K562 (cell line): ENCODE data around the gene CARD14.

Source experiments
- E2F4 ChIP-seq: sonication (generic); formaldehyde crosslinking; IDR thresholded peaks from 2 replicates; pipeline ENCODE4 v1.8.0; 2022; ENCODE audit warnings: mild to moderate bottlenecking, low read depth, missing genetic modification reagents
- JUND ChIP-seq, 2 experiments: IDR thresholded peaks; 2 replicates in 1 of 2; 3 replicates in 1 of 2; pipeline ENCODE4 v1.6.1; 2011; ENCODE audit warnings: borderline replicate concordance in 2 of 2, low read depth in 2 of 2, low read length in 2 of 2, improper control_type of control experiment in 1 of 2, missing biosample characterization in 1 of 2, missing genetic modification characterization in 1 of 2, missing genetic modification reagents in 1 of 2
- REST ChIP-seq, 2 experiments: fragments of 450-650 bp; formaldehyde crosslinking in 1 of 2; IDR thresholded peaks; 2 replicates each; pipeline versions ENCODE4 v1.4.0 to v1.6.1; 2014 to 2020; ENCODE audit warnings: mild to moderate bottlenecking in 2 of 2, borderline replicate concordance in 1 of 2, low read depth in 1 of 2
- ZBTB17 ChIP-seq: fragments of 450-650 bp; formaldehyde crosslinking; IDR thresholded peaks from 2 replicates; pipeline ENCODE4 v1.4.0; 2020; ENCODE audit warnings: mild to moderate bottlenecking
- TF ChIP-seq, protein P1 (sequence below): fragments of 450-650 bp; IDR thresholded peaks from 2 replicates; pipeline ENCODE4 v1.6.1; 2016; ENCODE audit warnings: missing biosample characterization, missing genetic modification characterization

- TF ChIP-seq E2F4 (CRISPR knock-in tag) = no peak
- no peak for TF ChIP-seq JUND (IDR thresholded peaks at IDR 0.05; ENCODE audit: borderline replicate concordance, low read depth, low read length)
- no peak for TF ChIP-seq JUND (tag; IDR thresholded peaks at IDR 0.05; ENCODE audit: borderline replicate concordance, low read depth, low read length)
- TF ChIP-seq, protein P1, sequence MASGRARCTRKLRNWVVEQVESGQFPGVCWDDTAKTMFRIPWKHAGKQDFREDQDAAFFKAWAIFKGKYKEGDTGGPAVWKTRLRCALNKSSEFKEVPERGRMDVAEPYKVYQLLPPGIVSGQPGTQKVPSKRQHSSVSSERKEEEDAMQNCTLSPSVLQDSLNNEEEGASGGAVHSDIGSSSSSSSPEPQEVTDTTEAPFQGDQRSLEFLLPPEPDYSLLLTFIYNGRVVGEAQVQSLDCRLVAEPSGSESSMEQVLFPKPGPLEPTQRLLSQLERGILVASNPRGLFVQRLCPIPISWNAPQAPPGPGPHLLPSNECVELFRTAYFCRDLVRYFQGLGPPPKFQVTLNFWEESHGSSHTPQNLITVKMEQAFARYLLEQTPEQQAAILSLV (tag) = no peak
- TF ChIP-seq REST (IDR thresholded peaks at IDR 0.05; ENCODE audit: borderline replicate concordance) = no peak
- TF ChIP-seq REST (CRISPR knock-in tag; IDR thresholded peaks at IDR 0.05; ENCODE audit: low read depth) = no peak
- no peak for TF ChIP-seq ZBTB17 (CRISPR knock-in tag)
Measured at GRCh38 chr17:80222376-80223141, 52.7 kb downstream of the CARD14 start.
